SK-N-SH (cell line): ENCODE measurements around the gene HLA-E. TPM values are rescaled to one million over a fixed set of nuclear protein-coding genes. Genes with fewer than 3 reads are reported as not detected.

Source experiments
- CTCF ChIA-PET: fragments of 300-600, 350-600 bp; formaldehyde crosslinking; extraction: SDS; loops from one replicate; lab custom pipeline; 2021; lab: Yijun Ruan, JAX
- POLR2A ChIA-PET: fragments of 350-600 bp; sonication (Branson Sonifier 250); formaldehyde crosslinking; extraction: SDS; loops from one replicate; lab custom pipeline; 2020; ENCODE audit warnings: antibody characterized with exemption, inconsistent platforms; lab: Yijun Ruan, JAX
- DNase-seq: peaks from one replicate; pipeline ENCODE4 v3.0.0; 2012
- H2AFZ ChIP-seq: fragments of 200-600 bp; sonication (generic); 2 replicates; pipeline ENCODE4 v1.8.1; 2016; ENCODE audit warnings: antibody characterized with exemption, mild to moderate bottlenecking, low read depth
- H3F3A ChIP-seq: fragments of 200-600 bp; sonication (generic); replicated peaks from 2 replicates; pipeline ENCODE3; 2016; ENCODE audit warnings: antibody characterized with exemption, mild to moderate bottlenecking; ENCODE audit not compliant: insufficient read depth
- H3K27ac ChIP-seq, 2 experiments: fragments of 200-500 bp in 1 of 2; fragments of 200-600 bp in 1 of 2; sonication (Bioruptor generic) in 1 of 2; sonication (generic), shearing (Covaris generic) in 1 of 2; 2 replicates each; pipeline versions ENCODE4 v1.5.1 to v1.6.1; 2014 to 2016; ENCODE audit warnings: low read depth in 2 of 2, inconsistent platforms in 1 of 2, low read length in 1 of 2, mild to moderate bottlenecking in 1 of 2, mixed read lengths in 1 of 2
- H3K27me3 ChIP-seq: fragments of 200-600 bp; sonication (generic), shearing (Covaris generic); 2 replicates; pipeline ENCODE4 v1.6.1; 2016; ENCODE audit warnings: mixed run types; ENCODE audit not compliant: insufficient read depth
- H3K36me3 ChIP-seq, 2 experiments: fragments of 200-500 bp in 1 of 2; fragments of 200-600 bp in 1 of 2; sonication (Bioruptor generic) in 1 of 2; sonication (generic) in 1 of 2; replicated peaks in 1 of 2; 2 replicates each; pipeline versions ENCODE3 to v1.5.1; 2014 to 2016; ENCODE audit warnings: low read length in 1 of 2, mild to moderate bottlenecking in 1 of 2; ENCODE audit not compliant: insufficient read depth in 2 of 2, control insufficient read depth in 1 of 2
- H3K4me1 ChIP-seq, 2 experiments: fragments of 200-500 bp in 1 of 2; fragments of 200-600 bp in 1 of 2; sonication (Bioruptor generic) in 1 of 2; sonication (generic), shearing (Covaris generic) in 1 of 2; 2 replicates each; pipeline versions ENCODE4 v1.5.1 to v1.6.1; 2014 to 2016; ENCODE audit warnings: low read depth in 1 of 2, low read length in 1 of 2, mixed run types in 1 of 2; ENCODE audit not compliant: insufficient read depth in 2 of 2, control insufficient read depth in 1 of 2
- H3K4me2 ChIP-seq: fragments of 200-600 bp; sonication (generic), shearing (Covaris generic); 2 replicates; pipeline ENCODE4 v1.6.1; 2017; ENCODE audit warnings: mixed run types
- H3K4me3 ChIP-seq, 2 experiments: fragments of 200-500 bp in 1 of 2; fragments of 200-600 bp in 1 of 2; sonication (Bioruptor generic) in 1 of 2; sonication (generic), shearing (Covaris generic) in 1 of 2; 2 replicates each; pipeline versions ENCODE4 v1.5.1 to v1.8.1; 2014 to 2016; ENCODE audit warnings: low read depth in 2 of 2, inconsistent platforms in 1 of 2, low read length in 1 of 2, mild to moderate bottlenecking in 1 of 2, mixed read lengths in 1 of 2, moderate library complexity in 1 of 2
- H3K79me2 ChIP-seq: fragments of 200-600 bp; sonication (generic); 2 replicates; pipeline ENCODE4 v1.8.1; 2017; ENCODE audit warnings: mild to moderate bottlenecking; ENCODE audit not compliant: insufficient read depth
- H3K9ac ChIP-seq: fragments of 200-600 bp; sonication (generic); 2 replicates; pipeline ENCODE4 v1.6.1; 2017; ENCODE audit warnings: mixed run types
- H3K9me2 ChIP-seq: fragments of 200-600 bp; sonication (generic); 2 replicates; pipeline ENCODE4 v1.6.1; 2017; ENCODE audit warnings: mixed run types
- H3K9me3 ChIP-seq: fragments of 200-600 bp; sonication (generic); 2 replicates; pipeline ENCODE4 v1.6.1; 2017; ENCODE audit warnings: mixed run types, mild to moderate bottlenecking, moderate library complexity
- H4K20me1 ChIP-seq: fragments of 200-600 bp; sonication (generic); 2 replicates; pipeline ENCODE4 v1.6.1; 2017; ENCODE audit warnings: mild to moderate bottlenecking, mixed run types; ENCODE audit not compliant: insufficient read depth
- CTCF ChIP-seq: fragments of 200-600 bp; sonication (generic); IDR thresholded peaks from 2 replicates; pipeline ENCODE4 v1.6.1; 2017; ENCODE audit warnings: antibody characterized with exemption, mild to moderate bottlenecking, moderate library complexity
- ELF1 ChIP-seq: IDR thresholded peaks from 2 replicates; pipeline ENCODE4 v1.4.0; 2012
- GATA2 ChIP-seq: sonication (generic); formaldehyde crosslinking; IDR thresholded peaks from 2 replicates; pipeline ENCODE4 v1.5.0; 2020; ENCODE audit warnings: mild to moderate bottlenecking, missing genetic modification reagents
- IRF3 ChIP-seq: fragments of 150-350 bp; IDR thresholded peaks from 2 replicates; pipeline ENCODE4 v1.6.1; 2016; ENCODE audit warnings: mild to moderate bottlenecking, low read depth, low read length
- MAX ChIP-seq: IDR thresholded peaks from 2 replicates; pipeline ENCODE4 v1.4.0; 2012; ENCODE audit warnings: low read depth
- MXI1 ChIP-seq: IDR thresholded peaks from 2 replicates; pipeline ENCODE4 v1.6.1; 2012; ENCODE audit warnings: mild to moderate bottlenecking, low read depth, low read length, improper control_type of control experiment
- RAD21 ChIP-seq: IDR thresholded peaks from 2 replicates; pipeline ENCODE4 v1.6.1; 2012; ENCODE audit warnings: mild to moderate bottlenecking, low read length
- REST ChIP-seq: IDR thresholded peaks from 2 replicates; pipeline ENCODE4 v1.6.1; 2012; ENCODE audit warnings: mild to moderate bottlenecking, low read depth, low read length, moderate library complexity
- RFX5 ChIP-seq: IDR thresholded peaks from 2 replicates; pipeline ENCODE4 v1.6.1; 2012; ENCODE audit warnings: mild to moderate bottlenecking, improper control_type of control experiment, low read length
- SIN3A ChIP-seq: IDR thresholded peaks from 2 replicates; pipeline ENCODE4 v1.6.1; 2012; ENCODE audit warnings: low read depth, mild to moderate bottlenecking, low read length, moderate library complexity, borderline replicate concordance
- SMC3 ChIP-seq: IDR thresholded peaks from 2 replicates; pipeline ENCODE4 v1.6.1; 2012; ENCODE audit warnings: low read depth, low read length, improper control_type of control experiment
- TCF12 ChIP-seq: IDR thresholded peaks from 2 replicates; pipeline ENCODE4 v1.4.0; 2012
- USF1 ChIP-seq: IDR thresholded peaks from 2 replicates; pipeline ENCODE4 v1.4.0; 2012; ENCODE audit warnings: low read depth, borderline replicate concordance
- USF2 ChIP-seq: fragments of 150-350 bp; IDR thresholded peaks from 2 replicates; pipeline ENCODE4 v1.6.1; 2017; ENCODE audit warnings: antibody characterized with exemption, low read length, low read depth, borderline replicate concordance
- WGBS: methylation state at CpG from one replicate; pipeline ENCODE4 v1.1.6; 2017; ENCODE audit warnings: low lambda C conversion rate; 5-methylcytosine and 5-hydroxymethylcytosine counted together
- polyA plus RNA-seq, 3 experiments: library from polyadenylated mRNA; depleted of rRNA; stranded (reverse); fragments of >200 nt; gene quantifications; 2 replicates each; pipeline ENCODE4 v1.2.3, GENCODE V29; 2012

HLA-E gene
- polyA plus RNA-seq, 1 of the 3 experiments (the other 2 are of a cell fraction): 90.9 TPM

- POLR2A ChIA-PET: interaction anchor here (1.2 to 1.5 kb wide), 2 partner anchors 55 to 73 kb away, joined by 3 to 4 read pairs; no protein-coding TSS in a partner anchor
- Histone ChIP-seq H3K79me2 (no peaks in the 10 kb centered on the region), H3K9me3 (no peaks in the 10 kb centered on the region), H4K20me1 (no peaks in the 10 kb centered on the region)
- TF ChIP-seq USF1: no peak
- TF ChIP-seq REST: no peak
- TF ChIP-seq USF2: no peak
- TF ChIP-seq MAX: no peak
- TF ChIP-seq RAD21: no peak
- no peak for TF ChIP-seq GATA2 (CRISPR knock-in tag)
- no peak for TF ChIP-seq IRF3
- TF ChIP-seq ELF1: no peak
- TF ChIP-seq MXI1: no peak
- TF ChIP-seq TCF12: no peak
- no peak for TF ChIP-seq SMC3
- no peak for TF ChIP-seq SIN3A
- no peak for TF ChIP-seq RFX5
- TF ChIP-seq CTCF: no peak
- TF ChIP-seq, all 33 proteins: peak for 0
- DNase-seq: no peak
- H3K36me3 ChIP-seq: peaks cover 0 to 22% of the 10 kb centered on the region in 2 experiments
- H3K4me2 ChIP-seq: no peak overlapping the region
- peaks cover 8% of the 10 kb centered on the region for H3F3A ChIP-seq
- 60% methylated on average over 4 of the region's 4 CpGs for WGBS
- no peak overlapping the region for H3K9ac ChIP-seq
- H3K4me3 ChIP-seq: no peak overlapping the region
- H2AFZ ChIP-seq: no peak overlapping the region
- no peaks in the 10 kb centered on the region for H3K27me3 ChIP-seq
- CTCF ChIA-PET: interaction anchor here (0.7 to 11.3 kb wide), 9 partner anchors 11 to 118 kb away, joined by 3 to 203 read pairs (median 17); partner anchors contain the start of genes GNL1, HLA-E and PRR3
- no peak overlapping the region for H3K27ac ChIP-seq
- H3K9me2 ChIP-seq: no peaks in the 10 kb centered on the region
- peaks cover 3 to 5% of the 10 kb centered on the region in 2 experiments; a peak in 1 of 4 replicates for H3K4me1 ChIP-seq
These were observed 53.1 kb downstream of the HLA-E start for GRCh38 chr6:30542404-30542725.
